Testis (tissue), 3 donors: Measurements from ENCODE around the gene SORCS3. TPM values are rescaled to one million over a fixed set of nuclear protein-coding genes. Genes with fewer than 3 reads are reported as not detected.
A peak's percentile ranks its signal among the peaks of the same experiment; 100 is the strongest.

ENCODE experiments used
- DNase-seq: peaks from one replicate; pipeline ENCODE4 v3.0.0-alpha.2; 2019
- H3K27ac ChIP-seq, 2 donors: fragments of 200-600 bp; sonication (generic); one replicate each; pipeline ENCODE4 v1.5.1; 2019
- H3K27me3 ChIP-seq: fragments of 200-600 bp; sonication (generic); one replicate; pipeline ENCODE4 v1.5.1; 2019
- H3K36me3 ChIP-seq: fragments of 200-600 bp; sonication (generic); one replicate; pipeline ENCODE4 v1.5.1; 2017; ENCODE audit warnings: low read depth; ENCODE audit errors: missing control alignments
- H3K4me1 ChIP-seq: fragments of 200-600 bp; sonication (generic); one replicate; pipeline ENCODE4 v1.5.1; 2019
- H3K4me3 ChIP-seq, 2 donors: fragments of 200-600 bp; sonication (generic); one replicate each; pipeline ENCODE4 v1.5.1; 2017 to 2019
- H3K9me3 ChIP-seq: fragments of 200-600 bp; sonication (generic); one replicate; pipeline ENCODE4 v1.5.1; 2017
- CTCF ChIP-seq, 3 experiments: fragments of 450-650 bp in 2 of 3; fragments of 200-600 bp in 1 of 3; sonication (generic) in 1 of 3; IDR thresholded peaks; one replicate each; pipeline ENCODE4 v1.5.1; 2016 to 2019; ENCODE audit warnings: antibody characterized with exemption in 3 of 3, mild to moderate bottlenecking in 2 of 3, moderate library complexity in 1 of 3
- POLR2A ChIP-seq: fragments of 450-650 bp; IDR thresholded peaks from one replicate; pipeline ENCODE4 v1.6.1; 2017; ENCODE audit warnings: antibody characterized with exemption, mild to moderate bottlenecking, moderate library complexity
- WGBS, 2 donors: methylation state at CpG; one replicate each; pipeline ENCODE4 v1.1.5; 2018; 5-methylcytosine and 5-hydroxymethylcytosine counted together
- intact Hi-C: fragments of 100-400 bp; cut with DNase I; formaldehyde crosslinking; loops from one replicate; pipeline ENCODE4 v1.15.1; 2023; ENCODE audit warnings: low total_unique reads
- polyA plus RNA-seq: library from polyadenylated mRNA; stranded (reverse); fragments of 350-450 nt; fragmentation: Illumina TruSeq; extraction: RNeasy Lipid Tissue Mini Kit (QIAGEN cat#74804); gene quantifications from one replicate; pipeline ENCODE4 v1.2.3, GENCODE V29; 2014; ENCODE audit warnings: low read depth, low replicate concordance; ENCODE audit not compliant: insufficient read depth
- total RNA-seq, 2 donors: library from RNA; depleted of rRNA; stranded (reverse); fragments of >200 nt; gene quantifications; one replicate each; pipeline ENCODE4 v1.2.3, GENCODE V29; 2016

The SORCS3 gene
- total and polyA plus RNA-seq, 3 donors from 2014 or later = 1.3 to 2.2 (median 1.7) TPM

- Histone ChIP-seq H3K27ac (no peak overlapping the region), H3K27me3 (no peaks in the 10 kb centered on the region), H3K9me3 (no peaks in the 10 kb centered on the region), H3K36me3 (no peaks in the 10 kb centered on the region), H3K4me3 (peak overlapping the region in 1 of 2 donors; percentile 43), H3K4me1 (peaks cover 4% of the 10 kb centered on the region)
- 2 to 4% methylated on average over 14 to 41 of the region's 42 CpGs for WGBS, 2 donors
- intact Hi-C loops = no loop called here
- TF ChIP-seq POLR2A (no peak), CTCF (IDR thresholded peaks at IDR 0.05) (peak in 2 of 3 experiments; percentile 40)
- DNase-seq = peak; percentile 27
Measured at GRCh38 chr10:104638861-104639589, 2.1 kb upstream of the SORCS3 start.

GRCh38 chr10:104639590-104640338 is 1.3 kb upstream of the SORCS3 start:
- H3K4me3 ChIP-seq = peak overlapping the region; percentile 34 to 43
- TF ChIP-seq POLR2A (no peak), CTCF (IDR thresholded peaks at IDR 0.05) (no peak)
- H3K4me1 ChIP-seq = peaks cover 4% of the 10 kb centered on the region
- no peak overlapping the region for H3K27ac ChIP-seq
- intact Hi-C loops = no loop called here
- H3K27me3 ChIP-seq = no peaks in the 10 kb centered on the region
- no peaks in the 10 kb centered on the region for H3K9me3 ChIP-seq
- WGBS, 2 donors = 0 to 2% methylated on average over 11 to 40 of the region's 40 CpGs
- no peaks in the 10 kb centered on the region for H3K36me3 ChIP-seq
- no peak for DNase-seq

DNA sequence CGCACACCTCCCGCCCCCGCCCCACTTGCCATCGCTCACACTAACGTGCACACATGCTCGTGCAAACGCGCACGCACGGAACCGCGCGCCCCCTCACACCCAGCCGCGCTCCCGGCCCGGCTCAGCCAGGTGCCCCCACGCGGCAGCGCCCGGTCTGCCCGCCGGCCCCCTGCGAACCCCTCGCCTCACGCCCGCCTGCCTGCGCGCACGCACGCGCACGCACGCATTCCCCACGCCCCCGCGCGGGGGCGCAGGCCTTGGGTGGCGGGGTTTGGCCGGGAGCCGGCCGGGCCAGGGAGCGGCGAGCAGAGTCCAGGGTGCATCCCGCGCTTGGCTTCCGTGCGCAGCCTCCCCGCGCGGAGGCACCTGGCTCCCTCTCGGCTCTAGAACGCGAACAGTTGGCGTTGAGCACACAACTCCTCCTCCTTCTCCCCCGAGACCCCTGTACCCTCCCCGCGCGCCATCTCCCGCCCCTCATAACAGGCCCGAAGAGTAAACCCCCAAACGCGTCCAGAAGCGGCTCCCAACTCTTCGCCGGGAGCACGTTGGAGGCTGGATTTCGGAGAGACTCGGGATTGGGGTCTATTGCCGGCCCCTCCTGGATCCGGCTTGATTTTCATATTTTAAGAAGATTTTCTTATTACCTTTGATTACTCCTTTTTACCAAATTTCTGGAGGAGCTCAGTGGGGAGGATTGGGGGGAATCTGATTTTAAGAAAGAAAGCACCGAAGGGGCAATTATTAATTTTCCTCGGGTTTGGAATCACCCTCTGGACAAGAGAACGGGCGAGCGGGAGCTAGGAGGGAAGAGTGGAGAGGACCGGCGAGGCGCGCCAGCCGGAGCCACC is 527 bp upstream of the SORCS3 start:
- Histone ChIP-seq H3K36me3 (no peaks in the 10 kb centered on the region), H3K4me3 (peak overlapping the region; percentile 34 to 43), H3K27me3 (no peaks in the 10 kb centered on the region), H3K27ac (no peak overlapping the region), H3K4me1 (peaks cover 4% of the 10 kb centered on the region), H3K9me3 (no peaks in the 10 kb centered on the region)
- intact Hi-C loops = no loop called here
- DNase-seq = no peak
- no peak for TF ChIP-seq CTCF (IDR thresholded peaks at IDR 0.05)
- TF ChIP-seq POLR2A = no peak
- WGBS, 2 donors = 0 to 1% methylated on average over 24 to 45 of the region's 82 CpGs

DNA sequence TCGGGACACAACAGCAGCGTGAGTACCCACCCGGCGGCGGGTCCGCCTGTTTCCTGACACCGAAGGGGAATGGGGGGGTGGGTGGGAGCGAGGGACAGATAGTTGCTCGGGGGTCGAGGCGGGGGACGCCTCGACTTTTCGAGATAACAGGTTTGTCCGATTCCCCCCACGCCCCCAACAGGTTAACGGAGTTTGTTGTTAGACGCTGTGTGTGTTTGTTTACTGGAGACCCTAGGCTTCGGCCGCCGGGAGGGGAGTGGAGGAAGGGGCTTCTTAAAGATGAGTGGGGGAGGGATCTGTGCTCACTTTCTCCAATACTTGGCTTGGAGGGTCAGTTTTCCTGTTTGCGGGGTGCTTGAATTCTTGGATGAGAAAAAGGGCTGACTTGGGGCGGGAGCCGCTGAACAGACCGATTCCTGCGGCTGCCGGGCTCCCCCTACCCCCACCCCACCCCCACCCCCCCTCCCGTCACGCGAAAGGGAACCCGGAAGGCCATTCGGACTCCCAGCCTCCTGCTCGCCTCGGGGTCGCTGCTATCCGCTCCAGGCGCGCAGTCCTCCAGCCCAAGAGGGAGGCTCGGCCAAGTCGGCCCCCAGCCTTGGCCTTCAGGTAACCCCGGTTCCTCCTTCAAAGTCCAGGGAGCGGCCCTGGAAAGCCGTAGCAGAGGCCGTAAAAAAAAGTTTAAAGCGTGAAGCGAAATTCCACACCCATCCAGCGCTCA is 1.0 kb downstream of the SORCS3 start:
- no peaks in the 10 kb centered on the region for H3K27me3 ChIP-seq

More for the DNA sequence above, 1.0 kb downstream of the SORCS3 start:
- Histone ChIP-seq H3K36me3 (no peaks in the 10 kb centered on the region), H3K4me1 (peaks cover 4% of the 10 kb centered on the region), H3K9me3 (no peaks in the 10 kb centered on the region), H3K4me3 (peak overlapping the region; percentile 34 to 43), H3K27ac (no peak overlapping the region)
- no peak for TF ChIP-seq POLR2A
- TF ChIP-seq CTCF (IDR thresholded peaks at IDR 0.05) = no peak
- 0 to 1% methylated on average over 21 to 47 of the region's 47 CpGs for WGBS, 2 donors
- intact Hi-C loops = no loop called here
- DNase-seq = no peak
